Fibroblast of lung (primary cell): ENCODE data around the gene ZBTB8B. TPM values are rescaled to one million over a fixed set of nuclear protein-coding genes. Genes with fewer than 3 reads are reported as not detected.
A peak's percentile ranks its signal among the peaks of the same experiment; 100 is the strongest.
"Not testable (repeated sequence)": the region's sequence is repeated elsewhere in the genome, so short reads cannot be mapped to it uniquely, and the experiment has no call there.

ENCODE experiments used
- DNase-seq, 2 donors: peaks; one replicate each; pipeline versions ENCODE4 v3.0.0 to v3.0.0-alpha.2; 2010; ENCODE audit warnings: low read depth in 2 of 2
- H2AFZ ChIP-seq: 2 replicates; pipeline ENCODE4 v1.5.1; 2012; ENCODE audit warnings: low read length, control low read depth, inconsistent platforms
- H3K27ac ChIP-seq: 2 replicates; pipeline ENCODE4 v1.5.1; 2011; ENCODE audit warnings: low read length, control low read depth; ENCODE audit not compliant: insufficient read depth
- H3K27me3 ChIP-seq: 2 replicates; pipeline ENCODE4 v1.5.1; 2011; ENCODE audit warnings: mild to moderate bottlenecking, low read length; ENCODE audit not compliant: control insufficient read depth, insufficient read depth
- H3K36me3 ChIP-seq: 2 replicates; pipeline ENCODE4 v1.5.1; 2011; ENCODE audit warnings: low read length; ENCODE audit not compliant: control insufficient read depth, insufficient read depth
- H3K4me1 ChIP-seq: 2 replicates; pipeline ENCODE4 v1.5.1; 2011; ENCODE audit warnings: low read length; ENCODE audit not compliant: control insufficient read depth, insufficient read depth; ENCODE audit errors: extremely low read depth
- H3K4me2 ChIP-seq: 2 replicates; pipeline ENCODE4 v1.5.1; 2011; ENCODE audit warnings: low read length, control low read depth; ENCODE audit not compliant: insufficient read depth; ENCODE audit errors: extremely low read depth
- H3K4me3 ChIP-seq, 4 experiments: fragments of 200-600 bp in 1 of 4; sonication (generic) in 1 of 4; replicated peaks in 1 of 4; 2 replicates each; pipeline ENCODE4 v1.5.1; 2011 to 2016; ENCODE audit warnings: low read length in 4 of 4, low read depth in 3 of 4, mild to moderate bottlenecking in 3 of 4, control low read depth in 2 of 4, inconsistent platforms in 1 of 4, mixed read lengths in 1 of 4; ENCODE audit not compliant: insufficient read depth in 1 of 4; ENCODE audit errors: control extremely low read depth in 1 of 4
- H3K79me2 ChIP-seq: 2 replicates; pipeline ENCODE4 v1.5.1; 2012; ENCODE audit warnings: mild to moderate bottlenecking, low read length, inconsistent platforms; ENCODE audit not compliant: control insufficient read depth, insufficient read depth
- H3K9ac ChIP-seq: 2 replicates; pipeline ENCODE4 v1.5.1; 2011; ENCODE audit warnings: mild to moderate bottlenecking, low read length, control low read depth; ENCODE audit not compliant: insufficient read depth
- H3K9me3 ChIP-seq: 2 replicates; pipeline ENCODE4 v1.5.1; 2012; ENCODE audit warnings: low read depth, low read length; ENCODE audit not compliant: control insufficient read depth, insufficient read depth
- H4K20me1 ChIP-seq: 2 replicates; pipeline ENCODE4 v1.5.1; 2011; ENCODE audit warnings: low read length; ENCODE audit not compliant: control insufficient read depth, insufficient read depth; ENCODE audit errors: extremely low read depth
- CTCF ChIP-seq, 2 donors: IDR thresholded peaks in 1 of 2; conservative IDR thresholded peaks in 1 of 2; 1 replicate in 1 of 2; 2 replicates in 1 of 2; pipeline ENCODE4 v1.5.1; 2011 to 2012; ENCODE audit warnings: low read length in 2 of 2, control low read depth in 1 of 2, inconsistent platforms in 1 of 2, low read depth in 1 of 2, mild to moderate bottlenecking in 1 of 2
- EZH2 ChIP-seq: IDR thresholded peaks from 2 replicates; pipeline ENCODE4 v1.5.1; 2012; ENCODE audit warnings: low read length, control low read depth, mild to moderate bottlenecking; ENCODE audit errors: missing control alignments
- polyA plus RNA-seq, 2 donors: library from polyadenylated mRNA; depleted of rRNA in 1 of 2; stranded (reverse) in 1 of 2; unstranded in 1 of 2; fragments of >200 nt; gene quantifications; 2 replicates each; pipeline ENCODE4 v1.2.1, GENCODE V29; 2011 to 2012; ENCODE audit warnings: missing spikeins in 1 of 2
- total RNA-seq: library from RNA; depleted of rRNA; stranded (reverse); fragments of >200 nt; gene quantifications from 2 replicates; pipeline ENCODE4 v1.2.1, GENCODE V29; 2014

ZBTB8B gene
- total and polyA plus RNA-seq, 2 donors (not counting 1 experiment from before 2014, with no cell fraction given), result not detected

- not testable (repeated sequence) for H3K4me2 ChIP-seq, H3K27me3 ChIP-seq, H2AFZ ChIP-seq, DNase-seq, H3K36me3 ChIP-seq, H3K79me2 ChIP-seq, H3K27ac ChIP-seq, H3K4me1 ChIP-seq, H3K4me3 ChIP-seq, H3K9me3 ChIP-seq, H4K20me1 ChIP-seq, H3K9ac ChIP-seq
Measured at GRCh38 chr1:32441467-32441866, 23.4 kb upstream of the ZBTB8B start.

GRCh38 chr1:32447469-32448185, 17.2 kb upstream of the ZBTB8B start:
- Histone ChIP-seq H3K27me3 (no peaks in the 10 kb centered on the region), H3K4me3 (peak overlapping the region in 2 of 4 experiments; percentile 26 to 40), H3K9ac (no peak overlapping the region), H3K36me3 (no peaks in the 10 kb centered on the region), H3K9me3 (no peaks in the 10 kb centered on the region), H3K4me1 (no peaks in the 10 kb centered on the region), H3K79me2 (no peaks in the 10 kb centered on the region), H2AFZ (peak overlapping the region; percentile 9), H4K20me1 (no peaks in the 10 kb centered on the region), H3K27ac (no peak overlapping the region), H3K4me2 (peak overlapping the region; percentile 25)
- TF ChIP-seq EZH2 (no peak), CTCF (conservative IDR thresholded peaks at IDR 0.05 in 1 of 2, IDR thresholded peaks at IDR 0.05 in 1 of 2; ENCODE audit: low read depth in 1 of 2, low read length in 2 of 2) (no peak)
- peak; percentile 12 to 96 for DNase-seq

GRCh38 chr1:32448186-32448772, 16.6 kb upstream of the ZBTB8B start:
- H3K27ac ChIP-seq, H3K9me3 ChIP-seq, H3K9ac ChIP-seq, H2AFZ ChIP-seq, H3K27me3 ChIP-seq, H3K79me2 ChIP-seq, H3K36me3 ChIP-seq, H4K20me1 ChIP-seq, H3K4me1 ChIP-seq: not testable (repeated sequence)
- TF ChIP-seq CTCF (conservative IDR thresholded peaks at IDR 0.05 in 1 of 2, IDR thresholded peaks at IDR 0.05 in 1 of 2; ENCODE audit: low read depth in 1 of 2, low read length in 2 of 2), result peak; percentile 71 to 74
- peak; percentile 70 to 76 for DNase-seq
- Histone ChIP-seq H3K4me2 (peak overlapping the region; percentile 25), H3K4me3 (peak overlapping the region in 2 of 4 experiments; percentile 26 to 40)
